22Rv1 (cell line): ENCODE measurements around the gene ZNF497.
A peak's percentile ranks its signal among the peaks of the same experiment; 100 is the strongest.

Source experiments
- H3K27ac ChIP-seq: fragments of 450-650 bp; 2 replicates; pipeline ENCODE4 v1.5.1; 2017
- ZFX ChIP-seq: fragments of 450-650 bp; IDR thresholded peaks from 2 replicates; pipeline ENCODE4 v1.6.1; 2017; ENCODE audit warnings: antibody characterized with exemption, borderline replicate concordance
- TF ChIP-seq, protein P1 (sequence below): fragments of 450-650 bp; IDR thresholded peaks from 2 replicates; pipeline ENCODE4 v1.5.1; 2017; ENCODE audit warnings: mild to moderate bottlenecking

ZNF497 gene

DNA sequence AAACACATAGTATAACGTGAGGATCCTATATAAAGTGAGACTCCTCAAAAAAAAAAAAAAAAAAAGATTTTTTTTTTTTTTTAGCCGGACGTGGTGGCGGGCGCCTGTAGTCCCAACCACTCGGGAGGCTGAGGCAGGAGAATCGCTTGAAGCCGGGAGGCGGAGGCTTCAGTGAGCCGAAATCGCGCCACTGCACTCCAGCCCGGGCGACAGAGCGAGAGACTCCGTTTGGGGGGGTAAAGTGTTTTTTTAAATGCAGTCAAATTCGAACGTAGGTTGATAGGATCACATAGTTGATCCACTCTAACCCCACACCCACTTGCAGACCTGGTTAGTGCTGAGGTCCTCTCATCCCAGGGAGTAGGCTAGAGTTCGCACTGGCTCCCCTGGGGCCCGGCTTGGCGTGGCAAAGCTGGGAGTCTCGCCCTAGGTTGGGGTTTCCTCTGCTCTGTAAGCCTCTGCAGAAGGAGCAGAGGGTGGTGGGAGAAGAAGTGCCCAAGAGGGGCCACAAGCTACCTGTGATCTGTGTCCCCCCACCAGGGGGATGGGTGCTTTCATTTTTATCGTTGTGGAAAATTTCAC, 39.4 kb upstream of the ZNF497 start:
- H3K27ac ChIP-seq: peak overlapping the region; percentile 96
- TF ChIP-seq, protein P1, sequence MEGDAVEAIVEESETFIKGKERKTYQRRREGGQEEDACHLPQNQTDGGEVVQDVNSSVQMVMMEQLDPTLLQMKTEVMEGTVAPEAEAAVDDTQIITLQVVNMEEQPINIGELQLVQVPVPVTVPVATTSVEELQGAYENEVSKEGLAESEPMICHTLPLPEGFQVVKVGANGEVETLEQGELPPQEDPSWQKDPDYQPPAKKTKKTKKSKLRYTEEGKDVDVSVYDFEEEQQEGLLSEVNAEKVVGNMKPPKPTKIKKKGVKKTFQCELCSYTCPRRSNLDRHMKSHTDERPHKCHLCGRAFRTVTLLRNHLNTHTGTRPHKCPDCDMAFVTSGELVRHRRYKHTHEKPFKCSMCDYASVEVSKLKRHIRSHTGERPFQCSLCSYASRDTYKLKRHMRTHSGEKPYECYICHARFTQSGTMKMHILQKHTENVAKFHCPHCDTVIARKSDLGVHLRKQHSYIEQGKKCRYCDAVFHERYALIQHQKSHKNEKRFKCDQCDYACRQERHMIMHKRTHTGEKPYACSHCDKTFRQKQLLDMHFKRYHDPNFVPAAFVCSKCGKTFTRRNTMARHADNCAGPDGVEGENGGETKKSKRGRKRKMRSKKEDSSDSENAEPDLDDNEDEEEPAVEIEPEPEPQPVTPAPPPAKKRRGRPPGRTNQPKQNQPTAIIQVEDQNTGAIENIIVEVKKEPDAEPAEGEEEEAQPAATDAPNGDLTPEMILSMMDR: no peak
- TF ChIP-seq ZFX: no peak

DNA sequence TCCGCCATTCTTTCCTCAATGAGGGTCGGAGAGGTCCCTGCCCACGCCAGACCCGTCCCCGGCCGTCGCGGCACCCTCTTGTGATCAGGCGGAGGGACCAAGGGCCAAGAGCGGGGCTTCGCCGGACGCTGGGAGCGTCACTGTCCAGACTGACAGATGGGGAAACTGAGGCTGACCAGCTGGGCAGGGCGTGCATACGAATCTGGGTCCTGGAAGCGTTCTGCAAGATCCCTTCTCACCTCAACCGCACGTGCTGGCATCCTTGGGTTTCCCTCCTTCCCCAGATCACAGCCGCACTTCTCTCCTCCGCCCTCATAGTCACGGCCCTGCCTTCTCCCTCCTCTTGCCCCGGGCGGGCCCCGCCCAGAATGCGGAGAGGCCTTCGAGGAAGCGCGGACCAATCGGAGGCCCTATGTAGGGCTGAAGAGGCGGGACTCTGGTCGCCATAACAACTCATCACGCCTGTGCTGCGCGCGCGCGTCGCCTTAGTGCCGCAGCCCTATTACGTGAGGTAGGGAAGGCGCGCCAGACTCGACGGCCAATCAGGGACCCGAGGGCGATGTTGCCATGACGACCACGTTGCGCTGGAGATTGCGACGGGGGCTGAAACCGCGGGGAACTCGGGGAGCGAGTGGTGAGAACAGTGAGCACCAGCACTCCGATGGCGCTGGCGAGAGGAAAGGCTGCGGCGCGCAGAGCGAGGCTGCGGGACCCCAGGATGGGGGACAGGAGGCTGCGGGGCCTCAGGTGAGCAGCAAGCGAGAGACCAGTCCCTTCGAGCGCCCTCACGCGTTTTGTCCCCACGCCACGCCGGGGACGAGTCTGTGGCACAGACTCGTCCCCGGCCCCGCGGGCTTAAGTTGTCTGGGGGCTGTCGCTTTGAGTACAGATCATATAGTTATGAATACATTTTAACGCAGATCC, 38.6 kb upstream of the ZNF497 start:
- no peak for TF ChIP-seq ZFX
- TF ChIP-seq, protein P1: peak; percentile 20
- H3K27ac ChIP-seq: peak overlapping the region; percentile 96

DNA sequence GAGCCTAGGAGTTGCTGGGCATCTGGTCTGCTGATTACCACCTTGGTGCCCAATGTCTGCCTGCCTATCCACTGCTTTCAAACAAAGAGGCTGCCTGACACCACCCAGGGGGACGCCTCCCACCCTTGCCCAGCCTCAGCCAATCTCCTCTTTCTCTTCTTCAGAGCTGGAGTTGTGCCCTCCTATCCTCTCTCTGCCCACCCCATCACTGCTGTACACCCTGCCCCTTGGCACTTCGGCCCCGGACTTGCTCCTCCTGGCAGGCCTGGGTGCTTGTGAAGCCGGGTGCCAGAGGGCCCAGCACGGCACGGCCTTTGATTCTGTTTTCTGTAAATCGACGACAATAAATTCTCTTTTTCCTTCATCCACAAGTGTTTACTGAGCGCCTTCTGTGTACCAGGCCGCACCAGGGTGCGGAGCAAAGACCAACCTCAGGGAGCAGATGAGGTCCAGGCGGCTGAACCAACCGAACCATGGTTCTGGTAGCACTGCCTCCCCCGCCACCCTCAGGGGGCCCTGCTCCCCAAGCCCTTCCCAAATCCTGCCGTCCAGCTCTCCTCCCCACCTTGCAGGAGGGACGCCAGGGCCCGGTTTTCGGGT, 37.9 kb upstream of the ZNF497 start:
- H3K27ac ChIP-seq: peak overlapping the region; percentile 96
- no peak for TF ChIP-seq ZFX
- TF ChIP-seq, protein P1: no peak

DNA sequence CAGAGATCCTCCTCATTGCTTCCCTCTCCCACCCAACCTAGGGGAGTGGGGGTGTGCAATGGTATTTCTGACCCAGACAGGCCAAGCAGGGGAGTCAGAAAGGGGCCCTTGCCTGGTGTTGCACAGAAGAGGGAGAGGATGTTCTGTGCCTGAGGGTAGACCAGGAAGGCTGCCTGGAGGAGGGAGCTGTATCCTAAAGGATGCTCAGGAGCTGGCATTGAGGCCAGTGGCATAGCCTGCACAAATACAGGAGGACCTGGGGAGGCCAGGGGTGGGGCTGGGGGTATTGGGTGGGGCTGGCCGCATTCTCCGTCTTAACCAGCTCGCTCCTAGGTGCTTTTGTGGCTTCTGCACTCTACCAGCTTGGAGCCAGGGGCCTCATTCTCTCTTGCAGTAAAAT, 37.4 kb upstream of the ZNF497 start:
- H3K27ac ChIP-seq: peak overlapping the region; percentile 96
- no peak for TF ChIP-seq ZFX
- TF ChIP-seq, protein P1: no peak

DNA sequence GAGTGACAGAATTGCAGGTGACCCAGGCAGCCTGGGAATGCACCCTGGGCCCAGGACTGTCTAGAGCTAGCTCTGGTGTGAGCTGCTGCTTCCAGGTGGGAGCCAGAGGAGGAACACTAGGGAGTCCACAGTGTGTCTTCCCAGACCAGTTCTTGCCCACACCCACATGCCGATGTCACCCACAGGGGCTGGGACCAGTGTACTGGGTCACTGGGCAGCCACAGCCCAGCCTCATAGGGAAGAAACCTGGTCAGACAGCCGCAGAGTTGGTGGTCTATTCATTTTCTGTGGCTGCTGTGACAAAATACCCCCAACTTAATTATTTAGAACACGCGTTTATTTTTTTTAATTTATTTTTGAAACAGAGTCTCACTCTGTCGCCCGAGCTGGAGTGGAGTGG, 36.0 kb upstream of the ZNF497 start:
- H3K27ac ChIP-seq: peak overlapping the region; percentile 96
- TF ChIP-seq, protein P1: no peak
- TF ChIP-seq ZFX: no peak

DNA sequence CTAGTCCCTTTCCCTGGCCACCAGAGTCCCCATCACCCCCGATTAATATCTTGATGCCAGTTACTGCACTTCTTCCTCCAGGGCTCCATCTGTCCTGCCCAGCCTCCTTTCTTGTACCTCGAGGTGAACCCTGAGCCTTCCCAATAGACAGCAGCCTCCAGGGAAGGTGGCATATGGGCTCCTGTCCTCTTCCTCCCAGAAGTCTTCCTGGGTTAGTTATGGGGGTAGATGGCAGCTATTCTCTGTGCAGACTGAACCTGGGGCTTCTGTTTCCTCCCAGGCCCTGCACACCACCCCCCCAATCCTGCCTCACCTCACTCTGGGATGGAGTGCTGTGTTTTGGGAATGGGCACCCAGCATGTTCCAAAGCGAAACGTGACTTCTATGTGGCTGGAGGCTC, 35.5 kb upstream of the ZNF497 start:
- peak overlapping the region; percentile 96 for H3K27ac ChIP-seq
- TF ChIP-seq, protein P1: no peak
- no peak for TF ChIP-seq ZFX

DNA sequence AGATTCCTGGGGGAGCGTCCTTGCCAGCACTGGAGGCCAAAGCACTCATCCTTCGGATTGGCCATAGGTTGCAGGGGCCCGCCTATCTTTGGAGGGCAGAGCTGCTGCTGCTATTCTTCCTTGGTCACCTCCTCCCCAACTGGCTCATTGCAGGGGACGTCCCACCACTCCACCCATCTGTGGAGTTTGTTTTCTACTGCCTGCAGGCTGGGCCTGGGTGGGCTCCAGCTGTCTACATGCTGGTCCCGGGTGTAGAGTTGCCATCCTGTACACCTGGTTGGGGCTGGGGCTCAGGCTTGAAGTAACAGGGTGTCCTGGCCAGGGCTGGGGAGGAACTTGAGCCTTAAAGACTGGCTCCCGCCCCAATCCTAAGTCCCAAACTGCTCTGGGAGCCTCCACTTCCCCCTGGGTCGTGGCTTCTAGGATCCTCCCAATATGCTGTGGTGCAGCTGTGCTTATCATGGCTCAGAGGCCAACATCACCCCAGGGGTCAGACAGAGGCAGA, 35.0 kb upstream of the ZNF497 start:
- TF ChIP-seq, protein P1: no peak
- TF ChIP-seq ZFX: no peak
- peak overlapping the region; percentile 96 for H3K27ac ChIP-seq
